Measurements from ENCODE around the gene COG5. TPM values are rescaled to one million over a fixed set of nuclear protein-coding genes. Genes with fewer than 3 reads are reported as not detected.

Gene COG5
- total RNA-seq, 4 donors from 2014 or later = 20.8 to 49.7 (median 25.7) TPM

GRCh38 chr7:107387573-107388219 lies 176.0 kb downstream of the COG5 start:
- no peak overlapping the region for H3K4me3 ChIP-seq
- H3K36me3 ChIP-seq = no peaks in the 10 kb centered on the region
- H3K27ac ChIP-seq = no peak overlapping the region
- intact Hi-C loops (cut with DNase I; ENCODE audit: low total_unique reads) = no loop called here
- in situ Hi-C loops (cut with MboI; ENCODE audit: low sequenced_read_pairs in 4 of 4) = no loop called here
- ATAC-seq (no peak), DNase-seq (no peak)
- peaks cover 5 to 7% of the 10 kb centered on the region in 2 donors for H3K4me1 ChIP-seq
- H3K9me3 ChIP-seq = no peaks in the 10 kb centered on the region
- H3K27me3 ChIP-seq = no peaks in the 10 kb centered on the region
- no peak for TF ChIP-seq POLR2A (IDR thresholded peaks at IDR 0.05)
- no peak for TF ChIP-seq CTCF (IDR thresholded peaks at IDR 0.05 in 4 of 5, conservative IDR thresholded peaks at IDR 0.05 in 1 of 5)

- no peak overlapping the region for H3K27ac ChIP-seq
- intact Hi-C loops (cut with DNase I; ENCODE audit: low total_unique reads) (no loop called here), in situ Hi-C loops (cut with MboI; ENCODE audit: low sequenced_read_pairs in 4 of 4) (no loop called here)
- H3K4me1 ChIP-seq = peaks cover 5 to 7% of the 10 kb centered on the region in 2 donors
- no peaks in the 10 kb centered on the region for H3K36me3 ChIP-seq
- DNase-seq (no peak), ATAC-seq (no peak)
- H3K27me3 ChIP-seq = no peaks in the 10 kb centered on the region
- TF ChIP-seq CTCF (IDR thresholded peaks at IDR 0.05 in 4 of 5, conservative IDR thresholded peaks at IDR 0.05 in 1 of 5) (no peak), POLR2A (IDR thresholded peaks at IDR 0.05) (no peak)
- no peak overlapping the region for H3K4me3 ChIP-seq
- H3K9me3 ChIP-seq = no peaks in the 10 kb centered on the region
Observed at GRCh38 chr7:107387128-107387527, 176.6 kb downstream of the COG5 start.

- ATAC-seq (no peak), DNase-seq (no peak)
- in situ Hi-C loops (cut with MboI; ENCODE audit: low sequenced_read_pairs in 4 of 4) = no loop called here
- Histone ChIP-seq H3K4me1 (peaks cover 5 to 7% of the 10 kb centered on the region in 2 donors), H3K27ac (no peak overlapping the region), H3K27me3 (no peaks in the 10 kb centered on the region), H3K36me3 (no peaks in the 10 kb centered on the region), H3K9me3 (no peaks in the 10 kb centered on the region), H3K4me3 (no peak overlapping the region)
- intact Hi-C loops (cut with DNase I; ENCODE audit: low total_unique reads) = no loop called here
- TF ChIP-seq CTCF (IDR thresholded peaks at IDR 0.05 in 4 of 5, conservative IDR thresholded peaks at IDR 0.05 in 1 of 5) (no peak), POLR2A (IDR thresholded peaks at IDR 0.05) (no peak)
Observed at GRCh38 chr7:107386548-107387102, 177.1 kb downstream of the COG5 start.

GRCh38 chr7:107384025-107384424 lies 179.7 kb downstream of the COG5 start:
- ATAC-seq = no peak
- Histone ChIP-seq H3K27ac (no peak overlapping the region), H3K27me3 (no peaks in the 10 kb centered on the region), H3K4me1 (peaks cover 5 to 7% of the 10 kb centered on the region in 2 donors), H3K4me3 (no peak overlapping the region), H3K9me3 (no peaks in the 10 kb centered on the region), H3K36me3 (no peaks in the 10 kb centered on the region)
- DNase-seq = no peak
- in situ Hi-C loops (cut with MboI; ENCODE audit: low sequenced_read_pairs in 4 of 4) (no loop called here), intact Hi-C loops (cut with DNase I; ENCODE audit: low total_unique reads) (no loop called here)
- TF ChIP-seq CTCF (IDR thresholded peaks at IDR 0.05 in 4 of 5, conservative IDR thresholded peaks at IDR 0.05 in 1 of 5) = no peak
- TF ChIP-seq POLR2A (IDR thresholded peaks at IDR 0.05) = no peak
